ENCODE data around the gene IFNL4.

The IFNL4 gene

DNA sequence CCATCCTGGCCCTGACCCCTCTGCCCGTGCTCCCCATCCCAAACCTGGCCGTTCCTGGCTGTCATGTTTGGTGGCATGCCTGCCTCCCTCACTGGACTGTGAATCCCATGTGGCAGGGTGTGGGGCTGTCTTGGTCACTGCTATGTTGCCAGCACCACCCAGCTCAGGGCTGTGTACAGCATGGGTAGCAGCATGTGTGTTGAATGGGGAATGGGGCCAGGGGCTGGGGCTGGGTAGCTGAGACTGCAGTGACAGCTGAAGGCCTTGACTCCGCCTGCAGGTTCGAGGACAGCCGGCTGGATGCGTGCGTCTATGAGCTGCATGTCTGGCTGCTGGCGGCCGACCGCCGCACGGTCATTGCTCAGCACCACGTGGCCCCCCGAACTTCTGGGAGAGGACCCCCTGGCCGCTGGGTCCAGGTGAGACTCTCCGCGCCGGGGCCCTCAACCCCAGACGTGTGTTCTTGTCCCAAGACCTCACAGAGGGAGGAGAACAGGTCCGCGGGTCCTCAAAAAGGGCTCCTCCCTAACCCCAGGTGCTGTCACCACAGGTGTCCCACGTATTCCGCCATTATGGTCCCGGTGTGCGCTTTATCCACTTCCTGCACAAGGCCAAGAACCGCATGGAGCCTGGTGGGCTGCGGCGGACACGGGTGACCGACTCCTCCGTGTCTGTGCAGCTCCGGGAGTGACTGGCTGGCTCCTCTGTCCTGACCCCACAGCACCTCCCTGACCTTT, 48.4 kb downstream of the IFNL4 start:
- no peak overlapping the region for H3K4me3 ChIP-seq
- H3K27ac ChIP-seq = no peak overlapping the region

DNA sequence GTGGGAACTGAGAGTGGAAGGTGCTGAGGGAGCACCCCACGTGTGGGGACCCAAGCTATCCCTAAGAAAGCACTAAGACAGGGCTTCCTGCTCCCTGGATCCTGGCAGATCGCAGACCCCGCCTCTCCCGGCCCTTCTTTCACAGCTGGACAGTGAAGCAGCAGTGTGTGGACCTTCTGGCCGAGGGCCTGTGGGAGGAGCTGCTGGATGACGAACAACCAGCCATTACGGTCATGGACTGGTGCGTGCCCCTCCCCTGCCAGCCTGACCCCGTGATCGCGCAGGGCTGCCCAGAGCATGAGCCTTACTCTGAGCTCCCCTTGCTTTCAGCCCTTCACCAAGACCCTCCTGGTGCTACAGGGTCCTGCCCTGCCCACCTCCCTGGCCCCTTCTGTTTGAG, 49.6 kb downstream of the IFNL4 start:
- H3K27ac ChIP-seq = no peak overlapping the region
- H3K4me3 ChIP-seq = no peak overlapping the region

DNA sequence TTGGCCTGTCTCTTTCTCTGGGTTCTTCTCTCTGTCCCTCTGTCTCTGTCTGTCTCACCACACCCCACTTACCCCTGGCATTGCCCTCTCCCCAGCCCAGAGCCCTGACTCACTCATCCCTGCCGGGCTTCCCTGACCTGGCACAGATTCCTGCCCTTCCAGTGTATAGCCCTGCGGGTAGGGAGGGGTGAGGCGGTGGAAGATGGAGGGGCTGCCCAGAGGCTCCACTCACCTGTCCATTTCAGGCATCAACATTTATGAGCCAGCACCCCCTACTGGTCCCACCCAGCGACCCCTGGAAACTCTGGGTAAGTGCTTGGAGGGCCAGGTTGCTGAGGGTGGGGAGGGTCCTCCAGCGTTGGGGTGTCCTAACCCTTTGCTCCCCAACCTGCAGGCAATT, 50.8 kb downstream of the IFNL4 start:
- Histone ChIP-seq H3K4me3 (peak overlapping the region in 5 of 7 experiments; percentile 12 to 32 (median 22)), H3K27ac (peak overlapping the region in 5 of 21 experiments; percentile 5 to 63 (median 50))

DNA sequence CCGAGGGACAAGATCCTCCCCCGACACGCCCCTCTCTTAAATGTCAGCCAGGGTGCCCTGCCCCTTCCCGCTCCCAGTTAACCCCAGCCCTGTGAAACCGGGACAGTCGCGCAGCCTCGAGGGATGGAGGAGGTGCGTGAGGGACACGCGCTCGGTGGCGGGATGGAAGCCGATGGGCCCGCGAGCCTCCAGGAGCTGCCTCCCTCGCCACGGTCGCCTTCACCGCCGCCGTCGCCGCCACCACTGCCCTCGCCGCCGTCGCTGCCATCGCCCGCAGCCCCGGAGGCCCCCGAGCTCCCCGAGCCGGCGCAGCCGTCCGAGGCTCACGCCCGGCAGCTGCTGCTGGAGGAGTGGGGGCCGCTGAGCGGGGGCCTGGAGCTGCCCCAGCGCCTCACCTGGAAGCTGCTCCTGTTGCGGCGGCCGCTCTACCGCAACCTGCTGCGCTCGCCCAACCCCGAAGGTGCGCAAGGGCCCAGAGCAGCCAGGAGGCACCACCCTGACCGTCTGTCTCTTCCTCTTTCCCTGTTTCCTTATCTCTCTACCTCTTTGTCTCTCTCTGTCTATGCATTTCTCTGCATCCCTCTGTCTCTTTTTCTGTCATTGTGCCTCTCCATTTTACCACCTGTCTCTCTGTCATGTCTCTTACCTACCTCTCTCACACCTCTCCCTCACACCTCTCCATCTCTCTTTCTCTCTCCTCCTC, 51.6 kb downstream of the IFNL4 start, which contains the start of gene NCCRP1:
TSS of gene NCCRP1 (plus strand) at position 105 of the 703 bp plus-strand sequence. CDS start at position 124, 19 bp downstream.
- Histone ChIP-seq H3K4me3 (peak within 1 kb of the TSS in 6 of 7 experiments; percentile 10 to 32 (median 20)), H3K27ac (peak within 1 kb of the TSS in 16 of 21 experiments; percentile 3 to 63 (median 48))

DNA sequence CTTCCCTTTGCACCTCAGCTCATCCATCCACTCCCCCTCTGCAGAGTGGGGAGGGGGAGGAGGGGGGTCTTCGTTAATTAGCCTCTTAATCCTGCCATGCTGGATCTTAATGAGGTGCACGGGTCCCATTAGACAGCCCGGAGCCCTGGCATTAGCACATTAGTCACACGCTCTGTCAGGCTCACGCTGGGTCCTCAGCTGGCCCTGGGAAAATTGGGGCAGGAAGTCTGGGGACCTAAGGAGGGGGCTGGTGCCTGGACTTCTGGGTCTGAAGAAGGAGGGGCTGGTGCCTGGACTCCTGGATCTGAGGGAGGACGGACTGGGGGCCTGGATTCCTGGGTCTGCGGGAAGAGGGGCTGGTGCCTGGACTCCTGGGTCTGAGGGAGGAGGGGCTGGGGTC, 52.3 kb downstream of the IFNL4 start:
- no peak overlapping the region for H3K4me3 ChIP-seq
- peak overlapping the region in 10 of 21 experiments; percentile 0 to 60 (median 30) for H3K27ac ChIP-seq
